Activated CD4-positive, alpha-beta T cell treated with anti-CD3 and anti-CD28 coated beads, Interleukin-2, Interleukin-6, amounts not matched to agents 100 ng/mL and 50 ng/mL, durations not matched to agents 16 hours and 8 hours (primary cell): ENCODE data around the gene NMUR2.
A peak's percentile ranks its signal among the peaks of the same experiment; 100 is the strongest.

Experiments
- DNase-seq: peaks from one replicate; pipeline ENCODE4 v3.0.0-alpha.2; 2020

Gene NMUR2

GRCh38 chr5:152367554-152367953 is 37.5 kb downstream of the NMUR2 start:
- DNase-seq: no peak

GRCh38 chr5:152366716-152367115 is 38.4 kb downstream of the NMUR2 start:
- DNase-seq: no peak

DNA sequence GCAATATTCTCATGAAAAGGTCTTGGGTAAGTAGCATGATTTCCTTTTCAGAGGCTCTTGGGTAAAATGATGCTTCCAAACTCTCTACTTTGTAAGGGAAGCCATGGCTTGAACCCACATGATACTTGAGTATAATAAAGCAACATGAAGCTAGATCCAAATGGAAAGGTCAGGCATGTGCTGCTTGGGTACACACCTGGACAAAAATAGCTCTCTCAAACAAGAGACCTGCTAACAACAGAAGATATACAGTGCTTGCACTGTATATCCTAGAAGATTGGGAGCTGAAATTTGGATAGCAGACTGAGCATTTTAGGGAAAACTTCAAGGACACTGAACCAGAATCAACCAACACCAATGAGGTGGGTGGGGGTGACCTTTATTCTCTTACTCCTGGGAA is 40.2 kb downstream of the NMUR2 start:
- DNase-seq: no peak

GRCh38 chr5:152364172-152364571 is 40.9 kb downstream of the NMUR2 start:
- DNase-seq: no peak

DNA sequence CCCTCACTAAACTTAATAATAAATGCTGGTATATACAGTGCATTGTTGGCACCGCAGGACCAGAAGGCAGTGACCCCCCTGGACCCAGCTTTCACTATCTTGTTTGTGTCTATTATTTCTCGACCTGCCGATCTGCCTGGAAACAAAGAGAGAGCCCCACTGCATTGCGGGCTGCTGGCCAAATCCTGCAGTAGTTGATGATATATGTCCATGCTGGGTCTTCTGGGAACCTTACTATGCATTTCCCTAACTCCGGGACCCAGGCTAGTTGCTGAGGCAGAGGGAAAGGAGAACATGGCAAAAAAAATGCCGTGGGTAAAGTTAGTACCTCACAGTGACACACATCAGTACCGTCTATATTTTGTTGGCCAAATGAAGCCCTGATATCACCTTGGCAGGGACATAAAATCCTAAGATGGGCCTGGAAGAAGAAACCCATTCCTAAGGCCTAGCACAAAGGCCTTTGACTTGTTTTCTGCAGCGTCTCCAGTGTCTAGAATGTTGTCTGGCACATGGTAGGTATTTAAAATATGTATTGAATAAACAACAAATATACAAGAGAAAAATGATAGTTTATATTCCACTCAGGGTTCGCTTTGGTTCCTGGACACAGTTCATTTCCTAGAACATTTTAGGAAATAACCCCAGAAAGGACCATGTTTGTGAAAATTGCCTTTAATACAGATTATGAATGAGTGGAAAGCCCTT is 46.1 kb downstream of the NMUR2 start:
- DNase-seq: no peak

GRCh38 chr5:152356506-152356905 is 48.6 kb downstream of the NMUR2 start:
- no peak for DNase-seq

DNA sequence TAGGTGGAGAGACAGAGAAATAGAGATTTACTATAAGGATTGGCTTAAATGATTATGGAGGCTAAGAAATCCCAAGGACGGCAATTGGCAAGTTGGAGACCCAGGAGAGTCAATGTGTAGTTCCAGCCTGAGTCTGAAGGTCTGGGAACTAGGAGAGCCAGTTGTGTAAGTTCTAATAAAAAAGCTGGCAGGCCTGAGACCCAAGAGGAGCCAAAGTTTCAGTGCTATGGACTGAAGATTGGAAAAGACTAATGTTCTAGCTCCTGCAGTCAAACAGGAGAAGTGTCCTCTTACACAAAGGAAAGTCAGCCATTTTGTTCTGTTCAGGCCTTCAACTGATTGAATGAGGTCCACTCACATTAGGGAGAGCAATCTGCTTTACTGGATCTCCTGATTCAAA is 50.0 kb downstream of the NMUR2 start:
- DNase-seq: no peak

DNA sequence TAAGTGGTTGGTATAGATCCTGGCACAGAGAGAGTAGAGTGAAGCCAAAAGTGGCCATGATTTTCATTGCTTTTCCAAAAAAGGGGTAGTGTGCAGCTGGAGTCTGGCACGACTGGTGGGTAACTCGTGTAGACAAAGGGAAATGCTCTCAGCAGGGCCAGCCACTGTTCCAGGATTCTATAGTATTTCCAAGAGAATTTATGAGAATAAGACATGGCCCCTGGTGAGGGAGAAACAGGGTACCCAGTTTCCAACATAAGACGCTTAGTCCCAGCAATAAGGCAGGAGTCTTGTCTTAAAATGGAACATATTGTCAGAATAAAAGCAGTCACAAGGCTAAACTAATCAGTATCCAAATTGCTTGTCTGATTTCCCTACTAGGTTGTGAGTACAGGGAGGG is 52.1 kb downstream of the NMUR2 start:
- no peak for DNase-seq

GRCh38 chr5:152349683-152350526 is 55.2 kb downstream of the NMUR2 start:
- peak; percentile 46 for DNase-seq
